ENCODE measurements around the gene TPRA1. TPM values are rescaled to one million over a fixed set of nuclear protein-coding genes. Genes with fewer than 3 reads are reported as not detected.

The TPRA1 gene
- total and polyA plus RNA-seq, 9 of the 15 experiments (the other 6 are each of a cell fraction or from before 2014, with no cell fraction given): 0.66 to 21.5 (median 11.1) TPM

DNA sequence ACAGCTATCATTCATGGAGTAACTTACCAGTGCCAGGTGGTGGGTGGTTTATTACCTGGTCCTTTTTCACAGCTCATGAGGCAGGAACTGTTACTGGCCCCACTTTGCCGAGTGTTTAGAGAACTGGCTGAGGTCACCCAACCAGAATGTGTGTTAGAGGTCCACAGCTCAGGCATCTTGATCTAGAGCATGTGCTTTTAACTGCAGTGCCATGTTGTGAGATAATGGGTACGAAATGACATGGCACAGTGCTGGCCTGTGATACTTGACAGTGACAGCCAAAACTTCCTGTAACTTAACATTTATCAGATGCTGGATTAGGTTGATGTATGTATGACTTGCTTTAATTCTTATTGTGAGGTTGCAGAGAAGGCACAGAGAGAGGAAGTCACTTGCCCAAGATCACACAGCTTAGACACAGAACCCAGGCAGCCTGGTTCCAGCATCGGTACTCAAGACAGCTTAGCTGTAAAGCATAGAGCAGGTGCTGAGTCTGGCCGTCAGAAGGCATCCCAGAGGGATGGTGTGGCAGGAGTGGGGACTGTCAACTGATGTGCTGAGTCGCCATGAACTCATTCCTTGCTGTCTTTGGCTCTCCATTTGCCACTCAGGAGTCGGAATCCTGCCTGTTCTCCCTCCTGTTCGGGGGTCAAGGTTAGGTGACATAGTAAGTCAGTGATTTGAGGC is 17.3 kb upstream of the TPRA1 start (continued):
- TF ChIP-seq, protein P1, sequence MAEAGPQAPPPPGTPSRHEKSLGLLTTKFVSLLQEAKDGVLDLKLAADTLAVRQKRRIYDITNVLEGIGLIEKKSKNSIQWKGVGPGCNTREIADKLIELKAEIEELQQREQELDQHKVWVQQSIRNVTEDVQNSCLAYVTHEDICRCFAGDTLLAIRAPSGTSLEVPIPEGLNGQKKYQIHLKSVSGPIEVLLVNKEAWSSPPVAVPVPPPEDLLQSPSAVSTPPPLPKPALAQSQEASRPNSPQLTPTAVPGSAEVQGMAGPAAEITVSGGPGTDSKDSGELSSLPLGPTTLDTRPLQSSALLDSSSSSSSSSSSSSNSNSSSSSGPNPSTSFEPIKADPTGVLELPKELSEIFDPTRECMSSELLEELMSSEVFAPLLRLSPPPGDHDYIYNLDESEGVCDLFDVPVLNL (CRISPR knock-in tag; IDR thresholded peaks at IDR 0.05; ENCODE audit: low read depth): no peak

DNA sequence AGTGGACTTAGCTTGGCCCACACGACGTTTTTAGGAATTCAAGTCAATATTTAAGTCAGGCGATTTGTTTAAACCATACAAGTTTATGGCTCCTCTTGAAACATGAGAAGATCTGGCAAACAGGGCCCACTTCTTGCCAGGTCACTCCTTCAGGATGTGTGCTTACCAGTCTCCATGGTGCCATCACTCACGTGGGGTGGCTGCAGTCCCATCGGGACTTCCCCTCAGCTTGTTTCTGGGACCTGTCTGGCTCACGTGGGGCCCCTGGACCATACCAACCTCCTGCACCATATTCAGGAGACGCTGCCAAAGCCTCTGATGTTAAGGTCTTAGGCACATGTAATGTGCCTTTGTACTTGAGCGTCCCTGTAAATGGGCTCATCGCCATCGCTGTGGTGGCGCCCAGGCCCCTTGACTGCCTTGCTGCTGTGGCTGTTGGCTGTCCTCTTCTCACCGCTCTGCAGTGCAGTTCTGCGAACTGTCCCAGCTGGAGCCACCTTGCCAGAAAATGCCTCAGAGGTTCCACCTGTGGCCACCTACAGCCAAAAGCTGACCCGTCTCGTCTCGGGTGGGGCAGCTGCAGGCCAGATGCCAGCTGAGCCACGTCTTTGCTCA is 16.6 kb upstream of the TPRA1 start:
- H3K9ac ChIP-seq (ENCODE audit: insufficient read depth in 1 of 2, low read depth in 2 of 2, low read length in 2 of 2): peak overlapping the region in 1 of 2 experiments; percentile 28; a peak in 1 of 4 replicates
- H3K27ac ChIP-seq (ENCODE audit: extremely low read depth, low read depth, low read length): no peak overlapping the region
- H3K9me1 ChIP-seq (ENCODE audit: control insufficient read depth, insufficient read depth, low read length): no peaks in the 10 kb centered on the region
- 88% methylated on average over 13 of the region's 17 CpGs for WGBS (ENCODE audit: insufficient coverage, low coverage, missing lambda C conversion rate)
- no peak overlapping the region for H3K4me2 ChIP-seq (ENCODE audit: insufficient read depth, low read length)
- intact Hi-C loops (cut with micrococcal nuclease) (no loop called here), in situ Hi-C loops (cut with MboI) (no loop called here)
- H3K4me1 ChIP-seq (replicated peaks in 1 of 2; ENCODE audit: control insufficient read depth in 2 of 2, insufficient read depth in 2 of 2, low read length in 2 of 2): no peaks in the 10 kb centered on the region; a peak in 2 of 5 replicates
- BruUV-seq (replicated peaks): no TSS peak
- no peak for DNase-seq (ENCODE audit: extremely low read depth in 1 of 4, low spot score in 3 of 4)
- ChIA-PET CTCF (ENCODE audit: low intra/inter-chr PET ratio) (no interaction called here), POLR2A (interaction anchor here (0.6 to 1.3 kb wide), 4 partner anchors 9 to 286 kb away, joined by 3 to 6 read pairs (median 4); partner anchors contain the start of gene MCM2)
- H3K4me3 ChIP-seq: no peak overlapping the region
- H3K27me3 ChIP-seq (ENCODE audit: control insufficient read depth in 2 of 2, insufficient read depth in 2 of 2, low read length in 2 of 2): no peaks in the 10 kb centered on the region
- FAIRE-seq: no peak
- TF ChIP-seq TRIM28 (IDR thresholded peaks at IDR 0.05) (no peak), ZNF3 (CRISPR knock-in tag; IDR thresholded peaks at IDR 0.05) (no peak), ZNF644 (tag; IDR thresholded peaks at IDR 0.05; ENCODE audit: low read depth) (no peak), ZNF133 (CRISPR knock-in tag; IDR thresholded peaks at IDR 0.05) (no peak), ZNF445 (CRISPR knock-in tag; IDR thresholded peaks at IDR 0.05; ENCODE audit: low read depth) (no peak), NCOA4 (IDR thresholded peaks at IDR 0.05; ENCODE audit: partially characterized antibody) (no peak), POLR2G (IDR thresholded peaks at IDR 0.05; ENCODE audit: low read depth, low read length) (0 out of 2 replicates have a peak, but pooled peaks have one; percentile 22)
- H3K36me3 ChIP-seq (ENCODE audit: control insufficient read depth, insufficient read depth, low read length): peaks cover 90% of the 10 kb centered on the region; the same call in 2 of the 3 replicates
- ATAC-seq: no peak
- H2AFZ ChIP-seq (ENCODE audit: low read depth, low read length): no peak overlapping the region
- peaks cover 7% of the 10 kb centered on the region for H3K79me2 ChIP-seq (ENCODE audit: control insufficient read depth, insufficient read depth, low read length)
- no peaks in the 10 kb centered on the region for H4K20me1 ChIP-seq (replicated peaks; ENCODE audit: control insufficient read depth, insufficient read depth, low read length)
- H3K9me3 ChIP-seq (replicated peaks; ENCODE audit: control insufficient read depth, insufficient read depth, low read depth, low read length): no peaks in the 10 kb centered on the region
